ENCODE measurements around the gene PBXIP1.
A peak's percentile ranks its signal among the peaks of the same experiment; 100 is the strongest.

The PBXIP1 gene

DNA sequence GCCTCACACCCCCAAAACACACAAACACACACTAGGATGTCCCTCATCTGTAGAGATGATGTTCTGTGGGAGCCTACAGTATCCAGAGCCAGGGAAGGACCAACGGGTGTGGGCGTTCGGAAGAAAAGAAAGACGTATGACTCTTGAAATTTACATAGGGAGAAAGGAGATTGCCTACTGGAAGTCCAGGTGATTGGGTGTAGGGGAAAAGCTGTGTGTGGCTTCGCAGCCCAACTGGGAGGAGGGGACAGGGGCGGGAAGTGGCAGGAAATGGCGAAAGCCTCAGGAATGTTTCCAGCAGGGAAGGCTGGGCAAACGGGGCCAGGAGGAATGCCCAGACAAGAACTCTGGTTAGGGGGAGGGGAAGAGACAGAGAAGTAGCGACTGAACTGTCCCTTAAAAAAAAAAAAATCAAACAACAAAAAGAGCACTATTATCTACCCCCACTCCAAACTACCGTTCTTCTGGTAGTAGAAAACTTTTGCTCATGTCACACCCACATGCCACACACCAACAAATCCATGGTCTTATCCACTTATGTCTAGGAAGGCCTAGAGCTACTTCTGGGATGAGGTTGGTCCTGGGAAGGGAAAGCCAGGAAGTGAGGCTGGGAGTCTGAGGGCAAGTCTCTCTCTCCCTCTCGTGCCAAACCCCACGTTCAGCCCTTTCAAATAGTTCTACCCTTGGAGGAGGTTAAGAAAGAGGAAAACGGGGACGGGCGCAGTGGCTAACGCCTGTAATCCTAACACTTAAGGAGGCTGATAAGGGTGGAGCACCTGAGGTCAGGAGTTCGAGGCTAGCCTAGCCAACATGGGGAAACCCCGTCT lies 16.8 kb upstream of the PBXIP1 start:
- no peak for DNase-seq

DNA sequence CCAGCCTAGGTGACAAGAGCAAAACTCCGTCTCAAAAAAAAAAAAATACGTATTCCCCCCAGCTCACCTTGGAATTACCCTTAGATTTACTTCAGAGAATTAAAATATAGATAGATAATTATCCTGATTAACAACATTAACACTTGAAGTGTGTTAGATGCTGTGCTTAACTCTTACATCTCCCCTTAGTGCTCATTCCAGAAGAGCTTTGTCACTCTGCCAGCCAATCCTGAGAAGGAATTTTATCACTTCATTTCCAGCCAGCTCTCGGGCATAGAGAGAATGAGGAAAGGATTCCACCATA lies 16.3 kb upstream of the PBXIP1 start:
- DNase-seq = no peak

DNA sequence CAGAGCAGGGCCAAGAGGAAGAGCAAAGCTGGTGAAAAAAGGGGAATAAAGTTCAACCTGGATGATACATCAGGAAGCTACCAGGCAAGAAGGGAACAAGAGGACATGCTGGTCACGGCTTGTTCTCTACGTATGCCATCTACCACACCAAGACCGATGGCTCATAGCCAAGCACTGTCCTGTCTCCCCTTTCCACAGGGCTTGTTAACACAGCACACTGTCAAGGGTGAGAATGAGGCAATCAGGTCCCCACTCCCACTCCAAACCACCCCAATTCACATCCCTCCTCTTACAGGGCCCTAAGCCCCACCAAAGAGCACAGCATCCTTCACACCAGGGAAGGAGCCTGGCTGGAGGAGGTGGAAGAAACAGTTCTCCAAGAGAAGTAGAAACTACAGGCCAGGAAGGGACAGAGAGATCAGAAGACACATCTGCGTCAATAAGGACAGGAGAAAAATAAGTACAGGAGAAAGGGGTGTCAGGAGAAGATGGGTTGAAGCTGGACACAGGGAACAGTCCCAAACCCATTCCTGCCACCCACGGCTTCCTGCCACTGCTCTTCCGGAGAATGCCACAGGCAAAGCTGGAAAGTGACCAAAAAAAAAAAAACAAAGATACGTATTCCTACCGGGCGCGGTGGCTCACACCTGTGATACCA lies 15.6 kb upstream of the PBXIP1 start:
- DNase-seq = peak; percentile 29 to 32

DNA sequence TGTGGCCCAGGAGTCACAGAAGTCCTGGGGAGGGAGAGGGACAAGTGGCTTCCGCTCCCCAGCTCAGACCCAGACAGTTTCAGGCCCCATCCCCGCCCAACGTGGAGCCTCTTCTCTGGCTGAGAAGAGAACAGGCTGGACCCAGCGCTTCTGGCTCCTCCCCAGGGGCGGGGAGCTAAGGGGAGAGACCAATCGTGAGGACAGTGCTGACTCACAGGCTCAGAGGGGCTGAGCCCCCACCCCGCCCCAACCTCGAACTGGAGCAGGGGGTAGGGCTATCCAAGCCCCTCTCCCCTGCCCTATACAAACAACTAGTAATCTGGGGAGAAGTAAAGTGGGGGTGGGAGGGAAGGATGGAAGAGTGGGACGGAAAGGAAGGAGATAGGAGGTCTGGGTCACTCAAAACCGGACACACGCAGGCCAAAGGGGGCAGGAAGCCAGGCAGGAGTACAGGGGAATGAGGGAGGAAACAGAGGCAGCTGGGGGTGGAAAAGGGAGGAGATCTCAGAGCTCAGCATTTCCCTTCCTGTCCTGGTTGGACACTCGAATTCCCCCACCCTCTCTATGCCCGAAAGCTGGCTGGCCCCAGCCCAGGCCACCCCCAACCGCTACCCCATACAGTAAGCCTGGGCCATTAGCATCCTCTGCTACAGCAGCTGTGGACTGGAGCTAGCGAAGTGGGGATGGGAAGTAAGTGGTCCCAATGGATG lies 14.9 kb upstream of the PBXIP1 start, which contains the start of gene SHC1:
TSS of gene SHC1 (minus strand) at position 117 of the 710 bp plus-strand sequence. CDS start 221 bp downstream, outside the sequence.
- peak; percentile 32 to 45 for DNase-seq

DNA sequence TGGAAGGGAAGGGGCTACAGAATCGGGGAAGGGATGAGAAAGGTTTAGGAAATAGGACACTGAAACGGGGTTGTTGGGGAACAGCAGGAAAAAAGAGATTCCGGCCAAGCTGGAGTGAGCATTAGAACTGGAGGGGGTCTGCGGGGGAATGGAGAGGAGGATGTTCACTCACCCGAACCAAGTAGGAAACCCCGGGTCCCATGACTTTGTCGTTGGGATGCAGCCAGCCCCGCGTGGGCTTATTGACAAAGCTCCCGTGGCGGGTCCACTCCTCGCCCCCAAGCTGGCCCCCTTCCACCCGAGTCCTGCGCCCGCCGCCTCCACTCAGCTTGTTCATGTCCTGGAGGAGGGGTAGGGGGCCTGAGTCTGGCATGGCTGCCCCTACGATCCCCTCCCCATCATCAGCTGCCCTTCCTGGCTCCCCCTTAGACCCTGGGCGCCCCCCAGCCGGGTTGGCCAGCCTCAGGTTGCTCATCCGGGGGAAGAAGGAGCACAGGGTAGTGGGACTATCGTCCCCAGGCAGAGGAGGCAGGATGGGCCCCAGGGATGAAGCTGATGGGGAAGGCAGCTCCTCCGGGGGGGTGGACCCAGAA lies 14.1 kb upstream of the PBXIP1 start:
- no peak for DNase-seq

DNA sequence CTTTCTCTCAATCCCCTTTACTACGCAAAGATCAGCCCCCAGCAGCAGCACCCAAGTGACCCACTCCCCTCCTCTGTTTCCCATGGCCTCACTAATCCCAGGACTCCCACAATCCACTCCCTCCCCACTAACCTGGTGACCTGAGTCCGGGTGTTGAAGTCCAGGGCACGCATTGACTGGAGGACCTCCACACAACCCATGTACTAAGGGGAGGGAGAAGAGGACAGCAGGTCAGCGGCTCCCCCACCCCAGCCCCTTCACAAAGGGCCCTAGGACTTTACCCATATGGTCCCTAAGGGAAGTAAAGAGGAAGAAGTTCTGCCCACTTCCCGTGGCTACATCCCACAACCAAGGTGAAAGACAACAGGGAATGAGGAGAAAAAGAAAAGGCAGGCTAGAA lies 13.3 kb upstream of the PBXIP1 start:
- no peak for DNase-seq

DNA sequence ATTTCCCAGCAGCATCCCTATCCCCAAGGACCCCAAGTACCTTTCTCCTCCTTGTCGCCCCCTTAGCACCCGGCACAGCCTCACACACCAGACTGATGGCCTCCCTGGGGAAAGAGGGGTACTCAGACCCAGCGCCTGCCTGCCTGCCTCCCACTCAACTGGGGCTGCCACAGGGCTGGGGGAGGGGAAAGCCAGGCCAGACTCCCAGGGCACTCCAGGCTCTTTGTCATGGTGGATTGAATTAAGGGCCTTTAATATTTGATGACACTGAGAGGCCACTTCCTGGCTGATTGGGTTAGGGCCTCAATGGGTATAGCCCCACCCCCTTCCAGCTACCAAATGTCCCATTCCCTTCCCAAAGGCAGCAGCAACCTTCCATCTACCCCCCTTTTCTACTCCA lies 12.8 kb upstream of the PBXIP1 start:
- no peak for DNase-seq

DNA sequence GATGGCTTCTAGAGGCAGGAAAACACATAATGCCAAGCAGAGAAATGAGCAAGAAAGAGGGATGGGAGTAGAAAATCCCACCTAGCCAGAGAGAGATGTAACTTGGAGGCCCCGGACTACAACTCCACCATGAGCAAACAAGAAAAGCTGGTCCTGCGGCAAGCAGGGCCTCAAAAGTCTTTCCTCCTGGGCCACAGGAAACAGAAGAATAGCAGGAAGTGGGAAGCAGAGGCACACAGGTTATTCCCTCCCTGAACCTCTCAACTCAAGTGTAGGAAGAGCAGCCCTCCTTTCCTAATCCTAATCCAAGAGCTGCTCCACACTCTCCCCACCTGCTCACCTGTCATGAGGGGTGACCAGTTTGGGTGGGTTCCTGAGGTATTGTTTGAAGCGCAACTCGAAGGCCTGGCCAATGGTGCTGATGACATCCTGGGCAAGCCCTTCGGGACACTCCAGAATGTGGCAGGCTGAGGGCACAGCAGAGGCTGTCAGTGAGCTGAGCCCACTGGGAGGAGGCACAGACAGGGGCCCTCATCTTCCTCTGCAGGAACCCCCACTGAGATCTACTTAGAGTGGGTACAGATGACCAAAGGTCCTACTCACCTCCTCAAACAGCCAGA lies 11.5 kb upstream of the PBXIP1 start:
- no peak for DNase-seq

DNA sequence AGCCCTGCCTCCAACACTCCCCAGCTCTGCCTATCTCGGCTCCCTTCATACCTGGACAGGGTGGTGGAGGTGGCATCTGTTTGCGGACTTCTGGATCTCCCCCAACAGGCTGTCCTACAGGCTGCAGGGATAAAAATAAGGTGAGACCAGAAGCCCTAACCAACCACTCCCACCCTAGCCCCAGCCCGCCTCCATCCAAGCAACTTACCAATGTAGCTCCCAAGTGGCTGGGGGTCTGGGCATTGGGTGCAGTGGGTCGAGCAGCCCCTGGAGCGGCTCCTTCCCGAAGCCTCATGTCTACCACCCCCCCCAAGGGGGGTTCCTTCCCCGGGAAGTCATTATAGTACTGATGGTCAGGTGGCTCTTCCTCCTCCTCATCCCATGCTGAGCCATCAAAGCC lies 10.2 kb upstream of the PBXIP1 start:
- DNase-seq = no peak

DNA sequence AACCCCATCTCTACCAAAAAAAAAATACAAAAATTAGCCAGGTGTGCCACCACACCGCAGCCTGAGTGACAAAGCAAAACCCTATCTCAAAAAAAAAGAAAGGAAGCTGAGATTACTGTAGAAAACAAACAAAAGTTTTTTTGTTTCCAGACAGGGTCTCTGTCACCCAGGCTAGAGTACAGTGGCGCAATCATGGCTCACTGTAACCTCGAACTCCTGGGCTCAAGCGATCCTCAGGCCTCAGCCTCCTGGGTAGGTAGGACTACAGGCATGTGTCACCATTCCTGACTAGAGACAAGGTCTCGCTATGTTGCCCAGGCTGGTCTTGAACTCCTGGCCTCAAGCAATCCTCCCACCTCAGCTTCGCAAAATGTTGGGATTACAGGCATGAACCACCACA lies 8.5 kb upstream of the PBXIP1 start:
- DNase-seq = no peak

DNA sequence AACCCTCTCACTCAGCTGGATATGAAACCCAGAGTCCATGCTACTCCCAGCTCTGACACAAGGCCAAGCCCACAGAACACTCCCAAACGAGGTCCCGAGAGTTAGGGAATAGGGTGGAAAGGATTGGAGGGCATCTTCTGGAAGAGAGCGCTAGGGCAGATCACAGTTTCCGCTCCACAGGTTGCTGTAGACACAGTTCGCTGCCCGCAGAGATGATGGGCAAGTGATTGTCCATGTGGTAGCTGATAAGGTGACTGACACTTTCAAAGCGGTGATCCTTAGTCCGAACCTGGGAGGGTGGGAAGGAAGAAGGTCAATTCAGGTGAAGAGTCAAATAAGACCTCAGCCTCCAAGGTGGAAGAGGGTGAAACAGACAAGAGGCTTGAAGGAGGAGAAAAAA lies 7.7 kb upstream of the PBXIP1 start:
- DNase-seq = no peak

DNA sequence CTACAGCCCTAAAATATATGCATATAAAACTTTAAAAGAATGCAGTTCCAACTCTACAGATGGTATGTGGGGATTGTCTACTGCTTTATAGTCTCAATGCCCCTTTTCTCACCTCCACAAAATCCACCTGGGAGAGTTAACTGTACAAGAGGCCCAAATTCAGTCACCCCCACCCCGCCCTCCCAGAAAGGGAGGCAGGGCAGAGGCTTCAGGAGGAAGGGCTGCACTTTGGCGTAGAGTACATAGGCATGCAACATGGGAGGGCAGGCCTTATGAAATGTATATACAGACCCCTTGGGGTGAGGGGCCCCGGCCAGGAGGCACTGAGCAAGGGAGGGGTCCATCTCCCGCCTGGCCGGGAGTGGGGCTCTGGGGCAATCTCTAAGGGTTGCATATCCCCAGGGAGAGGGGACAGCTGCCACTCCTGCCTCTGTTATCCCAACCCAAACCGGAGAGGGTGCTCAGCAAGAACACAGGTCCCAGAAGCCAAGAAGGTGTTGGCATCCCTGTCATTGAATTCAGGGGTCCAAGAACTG lies 7.0 kb upstream of the PBXIP1 start:
- no peak for DNase-seq

DNA sequence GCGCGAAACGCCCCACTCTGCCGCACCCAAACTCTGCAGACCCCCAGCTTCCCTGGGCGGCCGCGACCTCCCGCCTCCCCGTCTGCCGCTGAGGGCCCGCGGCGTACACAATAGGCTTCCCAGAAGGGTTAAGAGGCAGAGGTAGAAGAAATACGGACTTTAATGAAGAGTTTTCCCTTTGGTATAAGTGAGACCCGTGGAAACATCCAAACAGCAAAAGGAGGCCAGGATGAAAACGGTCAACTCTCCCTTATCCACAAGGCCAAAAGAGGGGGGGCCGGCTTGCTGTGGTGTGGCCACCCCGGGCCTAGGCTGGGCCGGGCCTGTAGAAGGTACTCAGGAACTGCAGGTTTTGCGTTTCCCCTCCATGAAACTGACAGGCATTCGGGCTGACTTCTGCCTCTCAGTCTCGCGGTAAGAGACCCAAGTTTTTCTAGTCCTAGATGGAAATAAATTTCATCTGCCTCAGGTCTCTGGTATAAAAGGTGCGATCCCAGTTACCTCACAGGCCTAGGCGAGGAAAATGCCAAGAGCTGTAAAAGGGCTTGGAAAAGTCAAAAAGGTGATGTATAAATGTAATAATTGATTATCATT lies 6.4 kb upstream of the PBXIP1 start:
- DNase-seq = no peak

DNA sequence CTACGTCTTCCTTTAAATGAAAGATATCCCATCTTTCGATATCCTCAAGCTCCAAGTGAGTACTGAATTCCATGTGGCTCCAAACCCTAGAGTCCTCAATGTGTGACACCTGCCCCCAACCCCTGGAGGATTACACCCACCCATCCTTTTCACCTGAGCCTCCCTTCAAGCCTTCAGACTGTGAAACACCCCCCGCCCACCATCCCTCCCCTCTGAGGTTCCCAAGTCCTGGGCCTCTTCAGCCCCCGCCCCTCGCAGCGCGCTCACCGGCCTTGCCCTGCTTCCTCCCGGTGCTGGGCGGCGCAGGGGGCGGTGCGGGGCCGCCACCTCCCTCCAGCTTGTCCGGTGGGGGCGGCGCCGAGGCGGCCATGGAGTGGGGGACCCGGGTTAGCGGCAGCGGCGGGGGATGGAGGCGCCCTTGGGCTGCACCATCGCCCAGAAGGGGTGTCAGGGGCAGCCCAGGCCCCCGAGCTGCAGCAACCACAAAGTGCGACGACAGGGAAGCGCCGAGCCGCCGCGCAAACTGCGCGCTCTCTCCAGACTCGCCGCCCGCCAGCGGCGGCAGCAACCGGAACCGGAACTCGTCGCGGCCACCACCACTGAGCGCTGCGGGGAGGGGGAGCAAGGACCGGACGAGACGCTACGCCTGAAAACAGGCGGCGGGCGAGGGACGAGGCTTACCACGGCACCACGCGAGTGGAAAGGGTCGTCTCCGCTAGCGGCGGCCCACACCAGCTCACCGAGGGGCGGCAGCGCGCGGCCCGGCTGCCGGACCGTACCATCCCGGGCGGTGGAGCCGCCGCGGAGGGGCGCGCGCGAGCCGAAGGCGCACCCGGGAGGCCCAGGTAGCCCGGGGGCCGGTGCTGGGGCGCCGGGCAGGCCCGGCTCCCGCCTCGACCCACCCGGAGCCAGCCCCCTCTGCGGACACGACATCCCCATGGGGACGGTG lies 5.6 kb upstream of the PBXIP1 start, which contains the start of gene PYGO2:
TSS of gene PYGO2 (minus strand) at position 576 of the 949 bp plus-strand sequence. CDS start at position 370, 206 bp downstream.
- peak; percentile 61 to 73 for DNase-seq

DNA sequence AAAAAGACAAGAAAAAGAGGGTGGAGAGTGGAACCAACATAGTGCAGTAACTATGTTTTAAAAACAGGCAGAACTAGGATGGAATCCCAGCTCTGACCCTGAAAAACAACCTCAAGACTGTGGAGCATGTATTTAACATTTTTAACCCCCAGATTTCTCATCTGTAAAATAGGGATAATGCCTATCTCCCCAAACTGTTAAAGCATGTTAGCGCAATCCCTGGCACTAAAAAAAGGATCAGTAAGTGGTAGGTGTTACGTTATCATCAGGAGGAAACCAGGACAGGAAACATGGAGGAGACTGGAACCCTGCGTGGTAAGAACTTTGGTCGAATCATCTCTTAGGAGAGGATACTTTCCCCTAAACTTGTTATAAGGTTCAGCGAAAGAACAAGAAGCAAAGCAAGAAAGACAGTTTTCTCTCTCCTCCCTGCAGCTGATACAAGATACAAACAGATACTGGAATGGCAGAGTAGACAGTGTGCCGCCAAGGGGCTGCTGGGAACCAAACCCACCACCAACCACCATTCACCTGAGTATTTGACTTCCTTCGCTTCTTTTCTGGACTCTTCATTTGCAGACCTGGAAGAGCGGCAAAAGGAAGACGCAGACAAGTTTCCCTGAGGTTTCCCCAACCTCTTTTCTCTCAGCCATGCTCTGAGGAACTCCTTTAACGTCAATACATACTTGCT lies 4.7 kb upstream of the PBXIP1 start:
- DNase-seq = no peak

DNA sequence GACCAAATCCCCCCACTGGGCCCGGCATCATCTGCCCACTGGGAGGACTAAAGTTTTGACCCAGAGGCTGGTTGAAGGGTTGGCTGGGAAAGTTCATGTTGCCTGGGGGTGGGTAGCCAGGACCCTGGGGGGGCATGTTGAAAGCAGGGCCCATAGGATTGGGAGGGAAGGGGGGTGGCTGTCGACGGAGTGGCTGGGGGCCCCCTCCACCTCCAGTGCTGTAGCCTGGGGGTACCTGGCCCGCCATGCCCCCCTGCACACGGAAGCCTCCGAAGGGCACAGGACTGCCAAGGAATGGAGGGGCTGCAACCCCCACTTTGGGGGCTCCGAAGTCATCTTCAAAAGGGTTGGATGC lies 3.5 kb upstream of the PBXIP1 start:
- no peak for DNase-seq

DNA sequence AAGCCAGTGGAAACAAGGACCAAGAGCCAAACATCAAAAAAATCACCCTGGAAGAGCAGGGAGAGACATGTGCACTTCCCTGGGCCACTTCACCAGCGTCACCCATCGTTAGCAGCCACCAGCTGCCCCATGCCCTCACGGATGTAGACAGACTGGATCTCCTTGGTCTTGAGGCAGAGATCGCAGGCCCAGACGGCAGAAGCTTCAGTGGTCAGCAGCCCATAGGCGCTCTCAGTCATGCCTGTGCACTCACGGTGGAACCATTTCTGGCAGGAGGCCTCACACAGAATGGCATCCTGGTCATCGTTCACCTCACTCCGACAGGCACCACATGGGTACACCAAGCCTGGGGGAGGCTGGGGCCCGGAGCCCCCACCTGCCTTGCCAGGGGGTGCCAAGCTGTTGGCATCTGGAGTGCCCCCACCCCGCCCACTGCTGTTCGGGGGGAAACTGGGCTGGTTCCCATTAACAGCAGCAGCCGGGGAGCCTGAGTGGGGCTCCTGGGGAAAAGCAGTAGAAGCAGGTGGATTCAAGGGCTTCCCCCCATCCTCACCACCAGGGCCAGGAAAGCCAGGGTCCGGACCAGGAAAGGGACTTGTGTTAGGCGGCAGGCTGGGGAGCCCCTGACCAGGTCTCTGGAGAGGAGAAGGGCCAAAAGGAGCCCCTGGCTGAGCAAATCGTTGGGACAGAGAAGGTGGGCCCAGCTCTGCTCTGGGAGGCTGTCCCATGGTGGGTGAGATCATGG lies 3.0 kb upstream of the PBXIP1 start:
- DNase-seq = no peak

DNA sequence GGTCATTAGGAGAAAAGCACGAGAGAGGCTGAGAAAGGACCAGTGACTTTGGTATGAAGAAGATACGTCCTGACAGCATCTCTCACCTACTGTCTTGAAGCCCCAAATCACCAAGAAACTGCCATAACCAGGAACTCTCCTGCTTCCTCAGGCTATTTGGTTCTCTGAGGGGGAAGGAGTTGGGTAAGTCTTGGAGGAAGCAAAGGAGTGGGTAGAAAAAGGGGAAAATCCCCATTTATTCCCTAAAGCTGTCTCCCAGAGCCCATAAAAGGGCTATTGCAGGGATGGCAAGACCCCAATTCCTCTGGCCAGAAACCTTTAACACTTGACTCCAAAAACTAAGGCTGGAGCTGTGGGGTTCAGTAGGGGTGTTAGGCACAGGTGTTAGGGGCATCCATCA lies 2.1 kb upstream of the PBXIP1 start:
- no peak for DNase-seq

DNA sequence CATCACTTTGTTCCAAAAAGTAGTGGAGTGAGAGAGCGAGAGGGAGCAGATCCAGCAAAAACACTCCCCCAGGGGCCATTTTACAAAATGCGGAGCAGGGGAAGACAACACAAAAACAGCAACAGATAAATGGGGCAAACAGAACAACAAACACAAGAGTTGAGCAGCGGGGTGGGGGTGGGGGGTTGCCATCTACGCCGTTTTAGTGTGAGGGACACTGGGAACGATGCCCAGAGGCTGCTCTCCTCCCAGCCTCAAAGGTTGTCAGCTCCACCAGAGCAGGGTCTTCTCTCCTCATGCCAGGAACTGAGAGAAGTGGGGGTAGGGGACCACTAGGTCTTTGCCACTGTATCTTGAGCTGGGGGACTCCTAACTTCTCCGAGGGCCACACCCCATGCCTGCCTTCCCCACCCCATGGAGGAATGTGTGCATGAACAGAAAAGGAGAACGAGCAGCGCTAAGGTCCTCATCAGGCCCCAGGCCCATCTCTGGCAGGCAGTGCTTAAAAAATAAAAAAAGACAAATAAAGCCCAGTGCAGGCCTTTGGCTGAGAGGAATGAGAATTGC lies 1.3 kb upstream of the PBXIP1 start:
- no peak for DNase-seq
